GM18526 (cell line): Measurements from ENCODE around the gene GNAI2.

ENCODE experiments used
- POLR2A ChIP-seq: IDR thresholded peaks from 3 replicates; pipeline ENCODE4 v1.6.1; 2011; ENCODE audit not compliant: insufficient read length; ENCODE audit errors: extremely low read depth

Gene GNAI2

GRCh38 chr3:50270422-50271224, 34.6 kb downstream of the GNAI2 start:
- no peak for TF ChIP-seq POLR2A

- TF ChIP-seq POLR2A = no peak
Observed at GRCh38 chr3:50271314-50271936, 35.4 kb downstream of the GNAI2 start.

- TF ChIP-seq POLR2A = no peak
Observed at GRCh38 chr3:50272911-50273688, 37.1 kb downstream of the GNAI2 start.

- TF ChIP-seq POLR2A = no peak
Observed at GRCh38 chr3:50273689-50274065, 37.7 kb downstream of the GNAI2 start.

- TF ChIP-seq POLR2A = no peak
Observed at GRCh38 chr3:50274371-50275104, 38.5 kb downstream of the GNAI2 start.

- no peak for TF ChIP-seq POLR2A
Observed at GRCh38 chr3:50275141-50275995, 39.4 kb downstream of the GNAI2 start.

GRCh38 chr3:50275996-50276761, 40.2 kb downstream of the GNAI2 start:
- no peak for TF ChIP-seq POLR2A

GRCh38 chr3:50276762-50277101, 40.7 kb downstream of the GNAI2 start:
- no peak for TF ChIP-seq POLR2A

- TF ChIP-seq POLR2A = no peak
Observed at GRCh38 chr3:50278123-50278879, 42.3 kb downstream of the GNAI2 start.

GRCh38 chr3:50278880-50279224, 42.8 kb downstream of the GNAI2 start, which contains the start of gene LSMEM2:
TSS of gene LSMEM2 (plus strand) at chr3:50279087. CDS start at chr3:50279114, 27 bp downstream.
- no peak for TF ChIP-seq POLR2A

- no peak for TF ChIP-seq POLR2A
Observed at GRCh38 chr3:50279255-50280016, 43.4 kb downstream of the GNAI2 start.

- TF ChIP-seq POLR2A = no peak
Observed at GRCh38 chr3:50286322-50287227, 50.6 kb downstream of the GNAI2 start.

- TF ChIP-seq POLR2A = no peak
Observed at GRCh38 chr3:50287262-50287661, 51.3 kb downstream of the GNAI2 start.
